ENCODE measurements around the gene HAUS5. TPM values are rescaled to one million over a fixed set of nuclear protein-coding genes. Genes with fewer than 3 reads are reported as not detected.

Gene HAUS5
- total RNA-seq, 4 donors from 2014 or later: 7.9 to 17.8 (median 10.2) TPM

DNA sequence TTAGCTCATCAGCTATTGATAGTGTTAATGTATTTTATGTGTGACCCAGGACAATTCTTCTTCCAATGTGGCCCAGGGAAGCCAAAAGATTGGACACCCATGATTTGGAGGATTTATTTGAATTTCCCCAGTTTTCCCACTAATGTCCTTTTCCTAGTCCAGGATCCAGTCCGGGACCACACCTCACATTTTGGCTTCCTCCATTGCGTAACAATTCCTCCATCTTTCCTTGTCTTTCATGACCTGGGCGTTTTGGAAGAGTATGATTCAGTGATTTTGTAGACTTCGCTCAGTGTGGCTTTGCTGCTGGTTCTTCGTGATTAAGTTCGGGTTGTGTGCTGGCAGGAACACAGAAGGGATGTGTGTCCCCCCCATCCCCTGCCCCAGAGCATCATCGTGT lies 45.8 kb upstream of the HAUS5 start:
- no peaks in the 10 kb centered on the region for H3K27me3 ChIP-seq
- intact Hi-C loops (cut with DNase I): no loop called here

GRCh38 chr19:35569281-35569781 lies 43.2 kb upstream of the HAUS5 start:
- intact Hi-C loops (cut with DNase I): no loop called here
- no peak for TF ChIP-seq POLR2A (IDR thresholded peaks at IDR 0.05)
- TF ChIP-seq, protein P1, sequence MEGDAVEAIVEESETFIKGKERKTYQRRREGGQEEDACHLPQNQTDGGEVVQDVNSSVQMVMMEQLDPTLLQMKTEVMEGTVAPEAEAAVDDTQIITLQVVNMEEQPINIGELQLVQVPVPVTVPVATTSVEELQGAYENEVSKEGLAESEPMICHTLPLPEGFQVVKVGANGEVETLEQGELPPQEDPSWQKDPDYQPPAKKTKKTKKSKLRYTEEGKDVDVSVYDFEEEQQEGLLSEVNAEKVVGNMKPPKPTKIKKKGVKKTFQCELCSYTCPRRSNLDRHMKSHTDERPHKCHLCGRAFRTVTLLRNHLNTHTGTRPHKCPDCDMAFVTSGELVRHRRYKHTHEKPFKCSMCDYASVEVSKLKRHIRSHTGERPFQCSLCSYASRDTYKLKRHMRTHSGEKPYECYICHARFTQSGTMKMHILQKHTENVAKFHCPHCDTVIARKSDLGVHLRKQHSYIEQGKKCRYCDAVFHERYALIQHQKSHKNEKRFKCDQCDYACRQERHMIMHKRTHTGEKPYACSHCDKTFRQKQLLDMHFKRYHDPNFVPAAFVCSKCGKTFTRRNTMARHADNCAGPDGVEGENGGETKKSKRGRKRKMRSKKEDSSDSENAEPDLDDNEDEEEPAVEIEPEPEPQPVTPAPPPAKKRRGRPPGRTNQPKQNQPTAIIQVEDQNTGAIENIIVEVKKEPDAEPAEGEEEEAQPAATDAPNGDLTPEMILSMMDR (IDR thresholded peaks at IDR 0.05): no peak
- DNase-seq: no peak
- Histone ChIP-seq H3K27me3 (no peaks in the 10 kb centered on the region), H3K36me3 (no peaks in the 10 kb centered on the region), H3K9me3 (no peaks in the 10 kb centered on the region), H3K4me1 (no peaks in the 10 kb centered on the region), H3K4me3 (replicated peaks in 1 of 3) (no peak overlapping the region), H3K27ac (no peak overlapping the region)
- 56 to 64% methylated on average over 3 to 5 of the region's 5 CpGs for WGBS, 2 donors

More for the DNA sequence above, 45.8 kb upstream of the HAUS5 start:
- Histone ChIP-seq H3K9me3 (no peaks in the 10 kb centered on the region), H3K4me1 (no peaks in the 10 kb centered on the region), H3K27ac (no peak overlapping the region), H3K36me3 (no peaks in the 10 kb centered on the region), H3K4me3 (replicated peaks in 1 of 3) (no peak overlapping the region)
- WGBS, 2 donors: 92 to 93% methylated on average over 7 of the region's 7 CpGs
- DNase-seq: no peak
- TF ChIP-seq POLR2A (IDR thresholded peaks at IDR 0.05): no peak
- TF ChIP-seq, protein P1 (IDR thresholded peaks at IDR 0.05): no peak

GRCh38 chr19:35571406-35571965 lies 41.0 kb upstream of the HAUS5 start:
- intact Hi-C loops (cut with DNase I): no loop called here
- TF ChIP-seq POLR2A (IDR thresholded peaks at IDR 0.05): no peak
- TF ChIP-seq, protein P1 (IDR thresholded peaks at IDR 0.05): no peak
- H3K9me3 ChIP-seq: no peaks in the 10 kb centered on the region
- no peaks in the 10 kb centered on the region for H3K36me3 ChIP-seq
- DNase-seq: no peak
- no peaks in the 10 kb centered on the region for H3K4me1 ChIP-seq
- H3K4me3 ChIP-seq (replicated peaks in 1 of 3): no peak overlapping the region
- 96 to 100% methylated on average over 1 of the region's 1 CpG for WGBS, 2 donors
- H3K27ac ChIP-seq: no peak overlapping the region
- H3K27me3 ChIP-seq: no peaks in the 10 kb centered on the region

- WGBS, 2 donors: 35 to 69% methylated on average over 1 of the region's 1 CpG
Measured at GRCh38 chr19:35577918-35578317, 34.6 kb upstream of the HAUS5 start.

GRCh38 chr19:35578707-35579106 lies 33.8 kb upstream of the HAUS5 start:
- H3K27ac ChIP-seq: no peak overlapping the region
- WGBS, 2 donors: 76 to 82% methylated on average over 7 of the region's 7 CpGs
- intact Hi-C loops (cut with DNase I): no loop called here
- H3K36me3 ChIP-seq: no peaks in the 10 kb centered on the region
- H3K9me3 ChIP-seq: no peaks in the 10 kb centered on the region
- H3K4me3 ChIP-seq (replicated peaks in 1 of 3): no peak overlapping the region
- H3K27me3 ChIP-seq: no peaks in the 10 kb centered on the region
- TF ChIP-seq POLR2A (IDR thresholded peaks at IDR 0.05): no peak
- TF ChIP-seq, protein P1 (IDR thresholded peaks at IDR 0.05): no peak
- DNase-seq: no peak
- no peaks in the 10 kb centered on the region for H3K4me1 ChIP-seq

More at GRCh38 chr19:35577918-35578317, 34.6 kb upstream of the HAUS5 start:
- intact Hi-C loops (cut with DNase I): no loop called here
- Histone ChIP-seq H3K27ac (no peak overlapping the region), H3K4me3 (replicated peaks in 1 of 3) (no peak overlapping the region), H3K36me3 (no peaks in the 10 kb centered on the region), H3K4me1 (no peaks in the 10 kb centered on the region), H3K27me3 (no peaks in the 10 kb centered on the region), H3K9me3 (no peaks in the 10 kb centered on the region)
- no peak for DNase-seq
- no peak for TF ChIP-seq POLR2A (IDR thresholded peaks at IDR 0.05)
- TF ChIP-seq, protein P1 (IDR thresholded peaks at IDR 0.05): no peak

All from thyroid gland (tissue), 4 donors.